ENCODE results near the gene MSH2.
"Not testable (repeated sequence)": the region's sequence is repeated elsewhere in the genome, so short reads cannot be mapped to it uniquely, and the experiment has no call there.

The MSH2 gene

GRCh38 chr2:47401789-47402554, 984 bp upstream of the MSH2 start:
- Mint-ChIP-seq H3K9me3 (no peaks in the 10 kb centered on the region), H3K4me1 (ENCODE audit: low read depth) (peaks cover 36% of the 10 kb centered on the region), H3K27me3 (no peaks in the 10 kb centered on the region), H3K4me3 (peak overlapping the region; percentile 91), H3K36me3 (ENCODE audit: low read depth) (peaks cover 20% of the 10 kb centered on the region), H3K27ac (peak overlapping the region; percentile 98)

GRCh38 chr2:47402555-47402804, 476 bp upstream of the MSH2 start:
- Mint-ChIP-seq H3K4me1 (ENCODE audit: low read depth) (peaks cover 40% of the 10 kb centered on the region), H3K27ac (peak overlapping the region; percentile 98), H3K36me3 (ENCODE audit: low read depth) (peaks cover 24% of the 10 kb centered on the region), H3K4me3 (peak overlapping the region; percentile 91), H3K9me3 (no peaks in the 10 kb centered on the region), H3K27me3 (no peaks in the 10 kb centered on the region)

GRCh38 chr2:47403609-47404193, 745 bp downstream of the MSH2 start:
- H3K4me3 Mint-ChIP-seq = peak overlapping the region; percentile 91
- peaks cover 47% of the 10 kb centered on the region for H3K4me1 Mint-ChIP-seq (ENCODE audit: low read depth)

GRCh38 chr2:47404356-47404755, 1.4 kb downstream of the MSH2 start:
- Mint-ChIP-seq H3K9me3 (no peaks in the 10 kb centered on the region), H3K4me3 (peak overlapping the region; percentile 91), H3K4me1 (ENCODE audit: low read depth) (peaks cover 47% of the 10 kb centered on the region), H3K27ac (peak overlapping the region; percentile 98), H3K27me3 (no peaks in the 10 kb centered on the region), H3K36me3 (ENCODE audit: low read depth) (peaks cover 34% of the 10 kb centered on the region)

More at GRCh38 chr2:47403609-47404193, 745 bp downstream of the MSH2 start:
- Mint-ChIP-seq H3K27me3 (no peaks in the 10 kb centered on the region), H3K9me3 (no peaks in the 10 kb centered on the region), H3K27ac (peak overlapping the region; percentile 98), H3K36me3 (ENCODE audit: low read depth) (peaks cover 34% of the 10 kb centered on the region)

GRCh38 chr2:47405757-47406156, 2.8 kb downstream of the MSH2 start:
- Mint-ChIP-seq H3K27me3 (no peaks in the 10 kb centered on the region), H3K36me3 (ENCODE audit: low read depth) (peaks cover 39% of the 10 kb centered on the region), H3K4me3 (peak overlapping the region; percentile 22), H3K9me3 (no peaks in the 10 kb centered on the region), H3K4me1 (ENCODE audit: low read depth) (peaks cover 47% of the 10 kb centered on the region), H3K27ac (no peak overlapping the region)

GRCh38 chr2:47406649-47407330, 3.8 kb downstream of the MSH2 start:
- not testable (repeated sequence) for H3K4me3 Mint-ChIP-seq, H3K27me3 Mint-ChIP-seq, H3K27ac Mint-ChIP-seq, H3K9me3 Mint-ChIP-seq
- H3K4me1 Mint-ChIP-seq (ENCODE audit: low read depth) = peaks cover 47% of the 10 kb centered on the region
- H3K36me3 Mint-ChIP-seq (ENCODE audit: low read depth) = peaks cover 39% of the 10 kb centered on the region

- not testable (repeated sequence) for H3K27ac Mint-ChIP-seq, H3K4me3 Mint-ChIP-seq, H3K27me3 Mint-ChIP-seq, H3K9me3 Mint-ChIP-seq
- Mint-ChIP-seq H3K36me3 (ENCODE audit: low read depth) (peaks cover 46% of the 10 kb centered on the region), H3K4me1 (ENCODE audit: low read depth) (peaks cover 36% of the 10 kb centered on the region)
These were observed 5.0 kb downstream of the MSH2 start for GRCh38 chr2:47407976-47408375.

GRCh38 chr2:47414682-47415458, 11.9 kb downstream of the MSH2 start:
- Mint-ChIP-seq H3K36me3 (ENCODE audit: low read depth) (peaks cover 46% of the 10 kb centered on the region), H3K27ac (no peak overlapping the region), H3K4me3 (no peak overlapping the region)

GRCh38 chr2:47420214-47420613, 17.3 kb downstream of the MSH2 start:
- H3K4me3 Mint-ChIP-seq = no peak overlapping the region
- H3K36me3 Mint-ChIP-seq (ENCODE audit: low read depth) = peaks cover 61% of the 10 kb centered on the region
- no peaks in the 10 kb centered on the region for H3K4me1 Mint-ChIP-seq (ENCODE audit: low read depth)
- H3K27ac Mint-ChIP-seq = no peak overlapping the region
- H3K27me3 Mint-ChIP-seq = no peaks in the 10 kb centered on the region
- no peaks in the 10 kb centered on the region for H3K9me3 Mint-ChIP-seq

More at GRCh38 chr2:47414682-47415458, 11.9 kb downstream of the MSH2 start:
- H3K4me1 Mint-ChIP-seq (ENCODE audit: low read depth) = no peaks in the 10 kb centered on the region
- no peaks in the 10 kb centered on the region for H3K9me3 Mint-ChIP-seq
- H3K27me3 Mint-ChIP-seq = no peaks in the 10 kb centered on the region

- not testable (repeated sequence) for H3K27me3 Mint-ChIP-seq; H3K27ac Mint-ChIP-seq; H3K9me3 Mint-ChIP-seq; H3K4me3 Mint-ChIP-seq; H3K4me1 Mint-ChIP-seq (ENCODE audit: low read depth)
- H3K36me3 Mint-ChIP-seq (ENCODE audit: low read depth) = peaks cover 62% of the 10 kb centered on the region
These were observed 17.7 kb downstream of the MSH2 start for GRCh38 chr2:47420683-47421082.

- Mint-ChIP-seq H3K4me1 (ENCODE audit: low read depth) (no peaks in the 10 kb centered on the region), H3K27ac (no peak overlapping the region), H3K27me3 (no peaks in the 10 kb centered on the region), H3K4me3 (no peak overlapping the region), H3K36me3 (ENCODE audit: low read depth) (peaks cover 54% of the 10 kb centered on the region), H3K9me3 (no peaks in the 10 kb centered on the region)
These were observed 19.1 kb downstream of the MSH2 start for GRCh38 chr2:47422016-47422415.

- Mint-ChIP-seq H3K9me3 (no peaks in the 10 kb centered on the region), H3K4me1 (ENCODE audit: low read depth) (no peaks in the 10 kb centered on the region), H3K27me3 (no peaks in the 10 kb centered on the region), H3K36me3 (ENCODE audit: low read depth) (peaks cover 58% of the 10 kb centered on the region), H3K27ac (no peak overlapping the region), H3K4me3 (no peak overlapping the region)
These were observed 19.6 kb downstream of the MSH2 start for GRCh38 chr2:47422560-47422959.

GRCh38 chr2:47426786-47427185, 23.8 kb downstream of the MSH2 start:
- Mint-ChIP-seq H3K27me3 (no peaks in the 10 kb centered on the region), H3K4me1 (ENCODE audit: low read depth) (no peaks in the 10 kb centered on the region), H3K9me3 (no peaks in the 10 kb centered on the region), H3K36me3 (ENCODE audit: low read depth) (peaks cover 61% of the 10 kb centered on the region), H3K27ac (no peak overlapping the region), H3K4me3 (no peak overlapping the region)

- Mint-ChIP-seq H3K4me3 (no peak overlapping the region), H3K9me3 (no peaks in the 10 kb centered on the region)
These were observed 26.8 kb downstream of the MSH2 start for GRCh38 chr2:47429795-47430194.

GRCh38 chr2:47433006-47433405, 30.1 kb downstream of the MSH2 start:
- H3K4me1 Mint-ChIP-seq (ENCODE audit: low read depth); H3K27ac Mint-ChIP-seq; H3K4me3 Mint-ChIP-seq; H3K27me3 Mint-ChIP-seq; H3K9me3 Mint-ChIP-seq: not testable (repeated sequence)
- H3K36me3 Mint-ChIP-seq (ENCODE audit: low read depth) = peaks cover 44% of the 10 kb centered on the region

More at GRCh38 chr2:47429795-47430194, 26.8 kb downstream of the MSH2 start:
- H3K36me3 Mint-ChIP-seq (ENCODE audit: low read depth) = peaks cover 48% of the 10 kb centered on the region
- no peaks in the 10 kb centered on the region for H3K4me1 Mint-ChIP-seq (ENCODE audit: low read depth)
- no peaks in the 10 kb centered on the region for H3K27me3 Mint-ChIP-seq
- H3K27ac Mint-ChIP-seq = no peak overlapping the region

All from stimulated activated naive CD8-positive, alpha-beta T cell treated with anti-CD3 and anti-CD28 coated beads, Interleukin-15, Interleukin-2, amounts not matched to agents 100 ng/mL and 50 ng/mL, for 24 hours (primary cell).